Measurements from ENCODE around the gene SCML2. TPM values are rescaled to one million over a fixed set of nuclear protein-coding genes. Genes with fewer than 3 reads are reported as not detected.

Gene SCML2
- total RNA-seq = 1.2 TPM in 2 replicates

DNA sequence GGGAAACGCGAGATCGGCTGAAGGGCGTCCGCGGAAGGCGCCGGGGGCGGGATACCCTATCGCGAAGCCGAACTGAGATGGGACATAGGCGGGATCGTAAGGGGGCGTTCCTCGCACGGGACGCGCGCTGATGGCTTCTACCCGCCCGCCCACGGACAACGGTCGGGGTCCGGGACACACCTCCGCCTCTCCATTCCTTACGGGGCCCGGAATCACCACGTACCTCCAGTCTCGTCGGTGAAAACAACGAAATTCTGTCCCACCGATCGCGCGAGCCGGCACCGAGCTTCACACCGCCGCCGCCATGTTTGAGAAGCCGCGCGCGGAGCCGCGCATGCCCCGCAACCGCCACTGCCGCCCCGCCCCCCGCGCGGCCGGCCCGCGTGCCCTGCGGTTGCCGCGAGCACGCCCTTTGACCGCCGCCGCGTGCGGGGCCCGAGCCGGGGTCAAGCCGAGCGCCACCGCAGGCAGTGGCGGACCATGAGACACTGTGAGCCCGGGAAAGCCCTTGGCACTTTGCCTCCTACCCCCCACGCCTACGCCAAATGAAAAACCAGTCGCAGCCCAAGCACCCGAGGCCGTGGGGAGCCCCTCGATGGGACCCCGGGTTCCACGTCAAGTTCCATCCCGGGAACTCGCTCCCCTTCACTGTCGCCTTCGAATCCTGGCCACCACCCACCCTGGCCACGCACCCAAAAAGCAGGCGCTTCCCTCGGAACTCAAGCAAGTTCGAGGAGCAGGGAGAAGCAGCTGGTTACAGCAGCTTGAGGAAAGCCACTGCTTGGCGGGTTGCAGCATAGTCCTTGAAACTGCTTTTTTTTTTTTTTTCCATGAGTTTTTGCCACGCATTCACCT, at the start of gene SCML2:
SCML2 (minus strand) TSS at position 320 of the 855 bp plus-strand sequence. CDS start 20,617 bp downstream, outside the sequence.

DNA sequence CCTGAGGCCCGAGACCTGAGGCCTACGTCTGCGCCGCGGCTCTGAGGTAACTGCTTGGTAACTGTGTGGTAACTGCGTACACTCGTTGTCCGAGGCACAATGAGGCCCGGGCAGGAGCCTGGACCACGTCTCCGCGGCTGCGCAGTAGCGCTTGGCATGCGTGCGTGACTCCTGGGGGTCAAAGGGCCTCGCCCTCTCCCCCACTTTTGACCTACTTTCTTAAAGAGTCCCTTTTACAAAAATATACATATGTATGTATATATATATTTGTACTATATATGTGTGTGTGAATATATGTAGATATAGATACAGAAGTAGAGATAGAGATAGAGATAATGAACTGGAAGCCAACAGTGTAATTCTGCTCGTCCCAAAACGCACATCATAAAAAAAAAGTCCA, 133.7 kb downstream of the SCML2 start, which contains the start of gene BEND2:
BEND2 (minus strand) TSS at position 101 of the 400 bp plus-strand sequence. CDS start 136 bp downstream, outside the sequence.

Other genes with a start within 250 kb of the SCML2 start
- gene BEND2, start 133.8 kb downstream of the SCML2 start, total RNA-seq = not detected in 2 replicates
- 1.2 and 1.3 TPM in 2 replicates for gene CDKL5, start 70.9 kb upstream of the SCML2 start, total RNA-seq